Tibial nerve (tissue), 4 donors: ENCODE results near the gene EFCAB6. TPM values are rescaled to one million over a fixed set of nuclear protein-coding genes. Genes with fewer than 3 reads are reported as not detected.

ENCODE experiments used
- DNase-seq, 2 donors: peaks; one replicate each; pipeline ENCODE4 v3.0.0-alpha.2; 2019; ENCODE audit warnings: low spot score in 2 of 2
- H3K27ac ChIP-seq, 4 donors: fragments of 200-600 bp; sonication (generic) in 3 of 4; one replicate each; pipeline ENCODE4 v1.5.1; 2017 to 2019; ENCODE audit warnings: mild to moderate bottlenecking in 1 of 4
- H3K27me3 ChIP-seq, 2 donors: fragments of 200-600 bp; sonication (generic) in 1 of 2; one replicate each; pipeline versions ENCODE4 v1.5.1 to v1.6.0; 2017 to 2019
- H3K36me3 ChIP-seq, 3 donors: fragments of 200-600 bp; sonication (generic); one replicate each; pipeline ENCODE4 v1.5.1; 2018 to 2019
- H3K4me1 ChIP-seq, 4 donors: fragments of 200-600 bp; sonication (generic) in 3 of 4; one replicate each; pipeline ENCODE4 v1.5.1; 2017 to 2019
- H3K4me3 ChIP-seq, 4 donors: fragments of 200-600 bp; sonication (generic) in 3 of 4; one replicate each; pipeline ENCODE4 v1.5.1; 2017 to 2019; ENCODE audit warnings: mild to moderate bottlenecking in 1 of 4, moderate library complexity in 1 of 4
- H3K9me3 ChIP-seq, 4 donors: fragments of 200-600 bp; sonication (generic) in 3 of 4; one replicate each; pipeline ENCODE4 v1.5.1; 2017 to 2019
- CTCF ChIP-seq, 5 experiments: fragments of 200-600 bp in 3 of 5; fragments of 450-650 bp in 2 of 5; sonication (generic) in 3 of 5; IDR thresholded peaks; one replicate each; pipeline ENCODE4 v1.5.1; 2016 to 2019; ENCODE audit warnings: antibody characterized with exemption in 5 of 5, mild to moderate bottlenecking in 3 of 5, moderate library complexity in 2 of 5
- EP300 ChIP-seq, 2 donors: sonication (generic); formaldehyde crosslinking; IDR thresholded peaks; one replicate each; pipeline ENCODE4 v1.6.1; 2017; ENCODE audit warnings: antibody characterized with exemption in 2 of 2, mild to moderate bottlenecking in 1 of 2
- POLR2A ChIP-seq, 2 donors: fragments of 450-650 bp; IDR thresholded peaks; one replicate each; pipeline ENCODE4 v1.6.1; 2017; ENCODE audit warnings: antibody characterized with exemption in 2 of 2, mild to moderate bottlenecking in 2 of 2, moderate library complexity in 2 of 2
- WGBS, 2 donors: methylation state at CpG; one replicate each; pipeline ENCODE4 v1.1.5; 2018; 5-methylcytosine and 5-hydroxymethylcytosine counted together
- total RNA-seq, 4 donors: library from RNA; depleted of rRNA; stranded (reverse); fragments of >200 nt; gene quantifications; one replicate each; pipeline ENCODE4 v1.1.0, GENCODE V29; 2016

The EFCAB6 gene
- total RNA-seq, 4 donors from 2014 or later, result 3.3 to 9.2 (median 6.8) TPM

DNA sequence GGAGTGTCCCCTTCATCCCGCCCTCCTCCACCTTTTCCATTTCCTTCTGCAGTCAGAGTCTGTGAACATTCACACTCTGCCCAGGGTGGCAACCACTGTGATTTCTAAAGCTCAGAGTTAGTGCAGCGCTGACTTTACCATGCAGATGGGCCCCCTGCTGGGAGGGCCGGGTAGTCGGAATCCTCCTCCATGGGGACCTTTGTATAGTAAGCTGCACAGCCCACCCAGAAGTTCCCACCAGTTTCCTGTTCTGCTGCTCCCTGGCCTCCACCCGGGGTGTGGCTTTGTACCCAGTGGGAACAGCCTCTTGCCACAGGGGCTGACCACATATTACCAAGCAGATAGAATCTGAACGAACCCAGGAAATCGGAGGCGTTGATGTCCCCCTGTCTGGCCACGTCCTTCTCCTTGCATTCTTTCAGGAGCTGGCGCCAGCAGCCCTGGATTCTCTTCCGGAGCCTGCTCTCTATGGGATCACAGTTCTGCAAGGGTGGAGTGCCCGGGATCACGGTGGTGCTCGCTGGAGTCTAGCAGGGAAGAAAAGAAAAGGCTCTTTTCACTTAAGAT, 275.0 kb downstream of the EFCAB6 start:
- 83 to 89% methylated on average over 14 of the region's 14 CpGs for WGBS, 2 donors
- no peak overlapping the region for H3K27ac ChIP-seq
- DNase-seq, result no peak
- H3K36me3 ChIP-seq, result peaks cover 0 to 57% (median 0%) of the 10 kb centered on the region in 3 donors
- no peaks in the 10 kb centered on the region for H3K27me3 ChIP-seq
- TF ChIP-seq EP300 (IDR thresholded peaks at IDR 0.05) (no peak), CTCF (IDR thresholded peaks at IDR 0.05) (no peak), POLR2A (IDR thresholded peaks at IDR 0.05) (no peak)
- peaks cover 0 to 8% (median 0%) of the 10 kb centered on the region in 4 donors for H3K9me3 ChIP-seq
- H3K4me3 ChIP-seq, result no peak overlapping the region
- no peaks in the 10 kb centered on the region for H3K4me1 ChIP-seq

DNA sequence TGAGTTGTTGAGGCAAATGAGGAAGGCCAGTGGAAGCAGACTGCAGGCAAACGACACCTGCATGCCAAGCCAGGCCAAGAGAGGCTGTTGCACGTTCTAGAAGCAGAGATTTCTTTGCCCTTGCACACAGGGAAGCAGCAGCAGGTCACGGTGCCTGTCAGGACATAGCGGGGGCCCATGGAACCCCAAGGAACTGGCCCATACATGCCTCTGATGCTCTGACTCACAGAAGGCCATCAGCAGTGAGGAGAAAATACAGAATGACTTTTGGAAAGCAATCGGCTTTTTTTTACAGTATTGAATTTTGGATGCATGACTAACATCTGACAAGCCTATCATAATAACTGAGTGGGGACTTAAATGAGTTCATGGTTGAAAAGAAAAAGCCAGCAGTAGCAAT, 276.4 kb downstream of the EFCAB6 start:
- no peak for DNase-seq
- WGBS, 2 donors, result 80 to 83% methylated on average over 5 of the region's 5 CpGs
- H3K27ac ChIP-seq, result no peak overlapping the region

GRCh38 chr22:43535336-43535735, 276.8 kb downstream of the EFCAB6 start:
- Histone ChIP-seq H3K36me3 (peaks cover 0 to 60% (median 0%) of the 10 kb centered on the region in 3 donors), H3K9me3 (peaks cover 0 to 8% (median 0%) of the 10 kb centered on the region in 4 donors), H3K27me3 (no peaks in the 10 kb centered on the region), H3K4me3 (no peak overlapping the region), H3K27ac (no peak overlapping the region), H3K4me1 (no peaks in the 10 kb centered on the region)
- DNase-seq, result no peak
- TF ChIP-seq CTCF (IDR thresholded peaks at IDR 0.05) (no peak), EP300 (IDR thresholded peaks at IDR 0.05) (no peak), POLR2A (IDR thresholded peaks at IDR 0.05) (no peak)
- 88 to 98% methylated on average over 7 of the region's 7 CpGs for WGBS, 2 donors

More for the DNA sequence above, 276.4 kb downstream of the EFCAB6 start:
- no peak for TF ChIP-seq CTCF (IDR thresholded peaks at IDR 0.05)
- no peak for TF ChIP-seq POLR2A (IDR thresholded peaks at IDR 0.05)
- Histone ChIP-seq H3K4me3 (no peak overlapping the region), H3K27me3 (no peaks in the 10 kb centered on the region), H3K9me3 (peaks cover 0 to 8% (median 0%) of the 10 kb centered on the region in 4 donors), H3K4me1 (no peaks in the 10 kb centered on the region), H3K36me3 (peaks cover 0 to 57% (median 0%) of the 10 kb centered on the region in 3 donors)

DNA sequence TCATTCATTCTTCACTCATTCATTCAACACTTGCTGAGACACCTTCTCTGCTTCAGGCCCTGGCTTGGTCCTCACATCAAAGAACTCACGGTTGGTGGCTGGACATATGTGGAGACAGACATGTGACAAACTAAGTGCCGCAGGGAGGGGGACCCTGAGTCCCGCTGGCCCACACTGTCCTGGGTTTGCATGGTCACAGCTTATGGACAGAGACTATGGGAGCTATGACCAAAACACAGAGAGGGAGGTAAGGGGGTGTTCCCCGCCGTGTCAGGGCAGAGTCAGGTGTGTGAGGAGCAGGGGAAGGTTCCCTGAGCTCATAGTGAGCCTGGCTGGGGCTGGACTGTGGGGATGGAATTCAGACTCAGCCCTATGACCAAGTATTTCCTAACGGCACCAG, 277.2 kb downstream of the EFCAB6 start:
- H3K27me3 ChIP-seq, result no peaks in the 10 kb centered on the region
- 89 to 90% methylated on average over 5 to 6 of the region's 6 CpGs for WGBS, 2 donors
- no peak overlapping the region for H3K4me3 ChIP-seq
- no peak for TF ChIP-seq POLR2A (IDR thresholded peaks at IDR 0.05)
- H3K36me3 ChIP-seq, result peaks cover 0 to 62% (median 0%) of the 10 kb centered on the region in 3 donors
- peaks cover 0 to 8% (median 0%) of the 10 kb centered on the region in 4 donors for H3K9me3 ChIP-seq
- H3K27ac ChIP-seq, result no peak overlapping the region
- H3K4me1 ChIP-seq, result no peaks in the 10 kb centered on the region
- DNase-seq, result no peak

DNA sequence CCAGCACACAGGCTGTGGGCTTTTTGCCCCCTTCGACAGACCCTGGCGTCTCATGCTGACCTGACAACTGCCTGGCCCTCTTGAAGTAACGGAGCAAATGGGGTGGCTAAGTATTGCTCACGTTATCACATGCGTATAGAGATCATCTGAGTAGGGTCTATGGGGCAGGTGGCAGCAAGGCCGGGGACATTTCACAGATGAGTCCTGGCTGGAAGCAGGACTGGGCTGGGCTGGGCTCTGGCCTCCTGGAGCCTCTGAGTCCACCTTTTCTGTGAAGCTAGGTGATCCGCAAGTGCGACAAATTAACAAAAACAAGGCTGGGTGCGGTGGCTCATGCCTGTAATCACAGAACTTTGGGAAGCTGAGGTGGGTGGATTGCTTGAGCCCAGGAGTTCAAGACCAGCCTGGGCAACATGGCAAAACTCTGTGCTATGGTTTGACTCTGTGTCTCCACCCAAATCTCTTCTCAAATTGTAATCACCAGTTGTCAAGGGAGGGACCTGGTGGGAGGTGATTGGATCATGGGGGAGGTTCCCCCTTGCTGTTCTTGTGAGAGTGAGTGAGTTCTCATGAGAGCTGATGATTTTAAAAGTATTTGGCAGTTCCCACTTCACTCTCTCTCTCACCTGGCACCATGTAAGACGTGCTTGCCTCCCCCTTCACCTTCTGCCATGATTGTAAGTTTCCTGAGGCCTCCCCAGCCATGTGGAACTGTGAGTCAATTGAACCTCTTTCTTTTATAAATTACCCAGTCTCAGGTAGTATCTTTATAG, 278.3 kb downstream of the EFCAB6 start:
- 89 to 90% methylated on average over 10 of the region's 10 CpGs for WGBS, 2 donors
- TF ChIP-seq CTCF (IDR thresholded peaks at IDR 0.05), result no peak
- TF ChIP-seq EP300 (IDR thresholded peaks at IDR 0.05), result no peak
- no peak for TF ChIP-seq POLR2A (IDR thresholded peaks at IDR 0.05)

More for the DNA sequence above, 278.3 kb downstream of the EFCAB6 start:
- Histone ChIP-seq H3K4me3 (no peak overlapping the region), H3K4me1 (no peaks in the 10 kb centered on the region), H3K27ac (no peak overlapping the region), H3K27me3 (no peaks in the 10 kb centered on the region), H3K9me3 (peaks cover 0 to 12% (median 0%) of the 10 kb centered on the region in 4 donors), H3K36me3 (peaks cover 0 to 64% (median 0%) of the 10 kb centered on the region in 3 donors)
- no peak for DNase-seq
